ENCODE results near the gene AASS.

DNA sequence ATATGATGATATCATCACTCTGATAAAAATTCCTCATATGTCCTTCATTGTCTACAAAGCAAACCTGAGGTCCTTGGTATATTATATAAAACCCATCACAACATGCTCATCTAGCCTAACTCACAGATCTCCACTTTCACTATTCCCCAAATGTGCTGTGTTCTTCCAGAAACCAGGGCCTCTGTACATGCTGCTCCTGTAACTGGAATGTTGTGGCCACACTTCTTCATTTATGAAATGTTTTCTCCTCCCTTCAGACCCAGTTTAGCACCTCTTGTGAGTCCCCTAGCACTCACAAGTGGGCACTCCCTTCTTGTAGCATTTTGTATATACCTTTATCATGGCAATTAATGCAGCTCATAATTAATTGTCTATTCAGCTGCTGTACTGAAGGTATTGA is 61.9 kb downstream of the AASS start:
- no peak for TF ChIP-seq CTCF (IDR thresholded peaks at IDR 0.05)
- no peak for TF ChIP-seq POLR2A (IDR thresholded peaks at IDR 0.05)

All from adrenal gland (tissue), 5 donors.